Loucy (cell line): ENCODE results near the gene SCG2.

Experiments
- CTCF ChIP-seq: fragments of 200-600 bp; sonication (generic); conservative IDR thresholded peaks from 2 replicates; pipeline ENCODE4 v1.5.1; 2014; ENCODE audit warnings: mild to moderate bottlenecking, antibody characterized with exemption, low read length
- EZH2phosphoT487 ChIP-seq: fragments of 200-600 bp; IDR thresholded peaks from 2 replicates; pipeline ENCODE4 v1.6.1; 2018; ENCODE audit warnings: antibody characterized with exemption, mild to moderate bottlenecking, moderate library complexity, borderline replicate concordance

GRCh38 chr2:223576873-223577272 lies 25.3 kb downstream of the SCG2 start:
- TF ChIP-seq CTCF = no peak
- TF ChIP-seq EZH2phosphoT487 = no peak
